ENCODE data around the gene IGIP.

IGIP gene

DNA sequence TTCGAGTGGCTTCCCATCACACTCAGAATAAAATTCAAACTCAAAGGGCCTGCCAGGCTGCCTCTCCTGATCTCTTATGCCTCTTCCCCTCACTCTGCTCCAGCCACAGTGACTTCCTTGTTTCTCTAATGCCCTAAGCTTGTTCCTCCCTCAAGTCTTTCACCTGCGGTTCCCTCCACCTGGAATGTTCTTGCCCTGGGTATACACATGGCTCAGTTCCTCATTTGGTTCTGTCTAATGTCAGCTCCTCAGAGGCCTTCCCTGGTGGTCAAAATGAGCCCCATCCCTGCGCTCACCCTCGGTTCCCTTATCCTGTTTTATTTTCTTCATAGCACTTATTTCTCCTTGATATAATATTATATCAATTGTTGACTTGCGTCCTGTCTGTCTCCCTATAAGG, 36.5 kb downstream of the IGIP start:
- TF ChIP-seq CTCF (IDR thresholded peaks at IDR 0.05; ENCODE audit: insufficient read depth, missing control alignments), result no peak
- FAIRE-seq, result no peak
- DNase-seq (ENCODE audit: insufficient read length, low spot score), result no peak

DNA sequence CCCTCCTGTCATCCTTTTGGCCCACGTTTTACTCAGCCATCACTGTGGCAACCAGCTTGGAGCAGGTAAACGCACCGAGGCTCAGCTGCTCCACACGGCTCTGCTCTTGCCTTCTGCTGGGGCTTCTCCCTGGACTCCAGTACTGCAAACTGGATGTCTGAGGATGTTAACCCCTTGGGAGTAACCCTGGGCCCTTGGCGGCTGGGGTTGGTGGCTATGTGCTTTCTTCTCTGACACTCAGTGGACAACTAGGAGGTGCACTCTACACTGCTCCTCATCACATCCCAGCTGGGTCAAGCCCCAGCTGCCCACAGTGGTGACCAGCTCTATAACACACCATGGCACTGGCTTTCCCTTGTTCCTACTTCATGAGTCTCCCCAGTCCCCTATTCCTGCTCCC, 37.0 kb downstream of the IGIP start:
- TF ChIP-seq CTCF (IDR thresholded peaks at IDR 0.05; ENCODE audit: insufficient read depth, missing control alignments), result no peak
- FAIRE-seq, result no peak
- DNase-seq (ENCODE audit: insufficient read length, low spot score), result no peak

DNA sequence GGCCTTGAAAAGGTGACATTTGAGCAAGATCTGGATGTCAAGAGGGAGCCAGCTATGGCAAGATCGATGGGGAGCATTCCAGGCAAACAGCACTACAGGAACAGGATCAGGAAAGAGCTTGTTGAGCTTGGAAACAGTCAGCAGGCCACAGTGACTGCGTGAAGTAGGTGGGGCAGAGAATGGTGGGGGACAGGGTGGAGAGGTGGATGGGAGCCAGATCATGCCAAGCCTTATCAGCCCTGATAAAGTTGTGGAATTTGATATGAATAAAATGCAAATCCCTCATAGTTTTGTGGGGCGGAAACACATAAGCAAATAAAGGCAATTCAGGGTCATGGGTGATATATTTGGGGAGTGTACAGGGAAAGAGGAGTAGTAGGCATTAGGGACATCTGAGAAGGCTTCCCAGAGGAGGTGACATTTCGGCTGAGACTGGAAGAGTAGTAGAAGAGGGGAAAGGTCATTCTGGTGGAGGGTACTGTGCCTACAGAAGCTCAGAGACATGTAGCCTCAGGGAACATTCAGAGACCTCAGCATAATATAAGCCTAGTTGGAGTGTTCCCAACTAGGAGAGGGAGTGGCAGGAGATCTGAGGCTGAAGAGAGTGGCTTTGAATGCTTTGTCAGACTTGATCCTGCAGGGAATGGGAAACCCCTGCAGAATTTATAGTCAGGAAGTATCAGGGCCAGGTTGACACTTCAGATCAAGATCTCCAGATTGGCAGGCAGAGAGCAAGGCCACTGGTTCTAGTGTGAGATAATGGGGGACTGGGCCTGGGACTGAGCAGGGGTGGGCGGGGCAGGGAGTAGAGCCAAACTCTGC, 39.6 kb downstream of the IGIP start:
- no peak for DNase-seq (ENCODE audit: insufficient read length, low spot score)
- no peak for FAIRE-seq
- no peak for TF ChIP-seq CTCF (IDR thresholded peaks at IDR 0.05; ENCODE audit: insufficient read depth, missing control alignments)

DNA sequence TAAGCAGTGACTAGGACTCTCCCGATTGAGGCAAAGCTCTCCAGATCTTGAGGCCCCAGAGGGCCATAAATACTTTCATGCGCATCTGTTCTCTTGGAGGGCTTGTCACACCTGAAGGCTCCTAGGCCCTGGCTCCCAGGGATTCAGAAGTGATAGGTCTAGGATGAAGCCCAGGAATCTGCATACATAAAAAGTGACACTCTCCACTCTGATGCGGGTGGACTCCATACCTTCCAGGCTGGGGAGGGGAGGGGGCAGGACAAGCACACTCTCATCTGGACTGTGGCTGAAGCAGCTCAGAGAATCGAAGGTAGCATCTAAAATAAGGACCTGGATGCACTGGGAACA, 40.2 kb downstream of the IGIP start:
- no peak for TF ChIP-seq CTCF (IDR thresholded peaks at IDR 0.05; ENCODE audit: insufficient read depth, missing control alignments)
- FAIRE-seq (no peak), DNase-seq (ENCODE audit: insufficient read length, low spot score) (no peak)

DNA sequence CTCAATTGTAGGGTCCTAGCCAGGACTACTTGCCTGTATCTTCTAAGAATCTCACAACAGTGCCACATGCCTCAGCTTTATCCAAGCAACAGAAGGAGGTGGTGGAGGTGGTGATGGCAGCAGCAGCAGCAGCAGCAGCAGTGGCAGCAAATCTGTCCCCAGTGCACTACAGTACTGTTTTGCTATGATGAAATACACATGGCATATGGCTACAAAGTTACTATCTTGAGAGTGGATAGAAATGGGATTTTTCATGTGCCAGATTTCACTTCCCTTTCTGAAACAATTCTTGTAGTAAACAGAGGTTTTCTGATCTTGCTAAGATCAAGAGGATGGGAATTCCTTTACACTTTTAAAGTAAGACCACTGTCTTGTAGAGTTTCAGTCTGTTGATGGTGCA, 41.2 kb downstream of the IGIP start:
- TF ChIP-seq CTCF (IDR thresholded peaks at IDR 0.05; ENCODE audit: insufficient read depth, missing control alignments), result no peak
- FAIRE-seq (no peak), DNase-seq (ENCODE audit: insufficient read length, low spot score) (no peak)

GRCh38 chr5:140168371-140168770, 42.6 kb downstream of the IGIP start:
- FAIRE-seq (no peak), DNase-seq (ENCODE audit: insufficient read length, low spot score) (no peak)
- no peak for TF ChIP-seq CTCF (IDR thresholded peaks at IDR 0.05; ENCODE audit: insufficient read depth, missing control alignments)

DNA sequence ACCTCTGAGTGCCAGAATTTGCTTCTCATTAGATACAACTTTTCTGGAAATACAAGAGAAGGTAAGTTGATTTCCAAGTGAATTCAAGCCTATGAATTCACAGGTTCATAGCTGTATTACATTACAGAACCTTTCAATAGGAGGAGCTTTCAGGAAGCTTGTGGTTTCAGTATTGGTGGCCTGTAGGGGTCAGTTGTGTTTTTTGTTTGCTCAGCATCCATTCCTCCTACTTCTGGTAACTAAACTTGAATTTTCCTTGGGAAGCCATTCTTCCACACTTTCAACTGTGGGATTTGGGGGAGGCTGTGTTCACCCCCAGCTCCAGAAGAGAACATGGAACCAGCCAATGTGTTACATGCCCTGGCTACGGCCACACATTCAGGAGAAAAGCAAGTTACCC, 43.7 kb downstream of the IGIP start:
- TF ChIP-seq CTCF (IDR thresholded peaks at IDR 0.05; ENCODE audit: insufficient read depth, missing control alignments), result no peak
- no peak for FAIRE-seq
- no peak for DNase-seq (ENCODE audit: insufficient read length, low spot score)
